Middle frontal gyrus (tissue), 1 donor: ENCODE data around the gene BNIP3.

Source experiments
- DNase-seq: peaks from one replicate; pipeline ENCODE4 v3.0.0-alpha.2; 2015; ENCODE audit warnings: low spot score; ENCODE audit errors: extremely low spot score

Gene BNIP3

DNA sequence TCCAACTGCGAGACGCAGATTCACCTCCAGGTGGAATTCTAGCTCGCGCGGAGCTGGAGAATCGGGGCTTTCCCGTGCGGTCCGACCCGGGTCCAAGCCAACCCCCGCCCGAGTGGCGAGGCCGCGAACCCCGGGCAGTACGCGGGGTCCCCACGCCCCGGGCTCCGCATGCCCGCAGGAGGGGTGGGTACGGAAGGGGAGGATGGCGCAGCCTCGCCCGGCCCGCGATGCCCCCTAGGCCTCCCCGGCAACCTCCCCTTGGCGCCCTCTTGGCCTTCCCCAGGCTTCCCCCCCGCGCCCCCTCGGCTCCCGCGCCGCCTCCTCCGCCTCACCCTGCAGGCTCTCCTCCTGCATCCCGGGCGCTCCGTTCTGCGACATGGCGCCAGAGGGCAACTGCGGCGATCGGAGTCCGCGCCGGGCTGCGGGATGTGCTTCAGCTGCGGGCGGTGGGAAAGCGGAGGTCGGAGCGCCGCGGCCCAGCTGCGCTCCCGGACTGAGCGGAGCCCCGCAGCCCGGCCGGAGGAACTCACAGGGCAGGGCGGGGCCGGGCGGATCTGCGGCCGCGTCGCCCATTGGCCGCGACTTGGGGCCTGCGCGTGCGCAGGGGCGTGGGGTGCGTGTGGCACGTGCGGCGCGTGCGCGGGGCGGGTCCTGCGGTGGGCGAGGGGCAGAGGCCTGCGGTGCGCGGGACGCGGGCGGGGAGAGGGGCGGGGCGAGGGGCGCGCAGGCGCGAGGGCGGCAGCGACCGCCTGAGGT, at the start of gene BNIP3:
BNIP3 (minus strand) TSS at position 495 of the 756 bp plus-strand sequence; CDS start at position 378, 117 bp downstream.
- DNase-seq, result peak; percentile 83

GRCh38 chr10:132030898-132031463, 49.3 kb upstream of the BNIP3 start:
- DNase-seq, result no peak

GRCh38 chr10:132028706-132029105, 47.0 kb upstream of the BNIP3 start:
- DNase-seq, result no peak

DNA sequence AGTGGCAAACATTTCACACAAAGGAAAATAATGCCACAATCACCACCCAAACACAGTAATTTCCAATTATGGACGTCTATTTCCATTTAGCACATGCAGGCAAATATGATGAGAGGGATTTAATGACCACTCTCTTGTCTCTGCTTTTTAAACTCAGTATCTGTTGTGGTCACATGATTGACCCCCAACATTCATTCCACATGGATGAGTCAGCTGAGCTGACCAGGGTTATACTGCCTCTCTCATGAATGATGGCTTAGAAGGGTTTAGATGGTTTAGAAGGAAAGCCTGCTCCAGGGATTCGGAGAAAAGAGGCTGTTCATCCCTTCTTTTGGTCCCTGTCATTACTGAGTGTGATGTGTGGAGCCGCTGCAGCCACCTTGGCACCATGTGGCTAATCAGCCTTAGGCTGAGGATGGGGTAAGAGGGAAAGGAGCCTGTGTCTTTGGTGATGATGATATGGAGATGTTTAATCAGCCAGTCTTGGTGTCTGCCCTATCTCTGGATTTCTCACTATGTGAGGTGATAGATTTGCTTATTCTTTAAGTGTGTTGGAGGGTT, 45.8 kb upstream of the BNIP3 start:
- DNase-seq, result no peak

GRCh38 chr10:132023092-132023811, 41.5 kb upstream of the BNIP3 start:
- DNase-seq, result peak; percentile 44

- no peak for DNase-seq
Observed at GRCh38 chr10:132022241-132022640, 40.5 kb upstream of the BNIP3 start.

- DNase-seq, result no peak
Observed at GRCh38 chr10:132021504-132022143, 39.9 kb upstream of the BNIP3 start.

- no peak for DNase-seq
Observed at GRCh38 chr10:132021046-132021445, 39.3 kb upstream of the BNIP3 start.

DNA sequence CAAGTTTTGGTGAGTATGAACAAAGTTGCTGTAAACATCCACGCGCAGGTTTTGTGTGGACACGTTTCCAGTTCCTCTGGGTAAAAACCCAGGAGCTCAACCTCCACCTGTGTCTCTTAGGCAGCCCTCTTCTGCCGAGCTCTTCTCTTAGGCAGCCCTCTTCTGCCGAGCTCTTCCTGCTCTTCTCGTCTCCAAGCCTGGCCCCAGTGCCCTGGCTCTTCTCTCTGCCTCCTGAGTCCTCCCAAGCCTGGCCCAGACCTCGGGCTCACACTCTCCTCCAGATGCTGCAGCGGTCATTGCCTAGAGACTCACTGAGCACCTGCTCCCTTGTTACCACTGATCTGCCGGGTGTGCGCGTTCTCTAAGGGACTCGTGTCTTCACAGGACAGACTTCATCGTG, 38.7 kb upstream of the BNIP3 start:
- DNase-seq, result no peak

GRCh38 chr10:132019366-132019765, 37.6 kb upstream of the BNIP3 start:
- no peak for DNase-seq

- DNase-seq, result no peak
Observed at GRCh38 chr10:132018446-132018845, 36.7 kb upstream of the BNIP3 start.

- DNase-seq, result no peak
Observed at GRCh38 chr10:132016514-132016913, 34.8 kb upstream of the BNIP3 start.

DNA sequence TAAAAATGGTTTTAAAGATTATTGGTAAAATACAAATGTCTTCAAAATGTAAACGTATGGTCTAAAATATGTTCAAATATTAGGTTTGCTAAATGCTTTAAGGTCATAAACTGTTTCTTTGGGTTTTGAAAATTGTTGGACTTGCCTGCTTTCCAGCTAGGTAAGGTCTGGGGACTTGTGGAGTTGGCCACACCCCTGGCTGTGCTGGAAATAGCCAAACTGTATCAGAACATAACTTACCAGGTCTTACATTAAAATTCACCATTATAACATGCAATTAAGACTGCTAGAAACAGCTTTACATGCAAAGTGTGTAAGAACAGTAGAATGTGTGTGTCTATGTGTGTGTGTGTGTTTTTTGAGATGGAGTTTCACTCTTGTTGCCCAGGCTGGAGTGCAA, 29.7 kb upstream of the BNIP3 start:
- no peak for DNase-seq

- DNase-seq, result no peak
Observed at GRCh38 chr10:132011024-132011423, 29.3 kb upstream of the BNIP3 start.

GRCh38 chr10:132010483-132010882, 28.8 kb upstream of the BNIP3 start:
- no peak for DNase-seq

DNA sequence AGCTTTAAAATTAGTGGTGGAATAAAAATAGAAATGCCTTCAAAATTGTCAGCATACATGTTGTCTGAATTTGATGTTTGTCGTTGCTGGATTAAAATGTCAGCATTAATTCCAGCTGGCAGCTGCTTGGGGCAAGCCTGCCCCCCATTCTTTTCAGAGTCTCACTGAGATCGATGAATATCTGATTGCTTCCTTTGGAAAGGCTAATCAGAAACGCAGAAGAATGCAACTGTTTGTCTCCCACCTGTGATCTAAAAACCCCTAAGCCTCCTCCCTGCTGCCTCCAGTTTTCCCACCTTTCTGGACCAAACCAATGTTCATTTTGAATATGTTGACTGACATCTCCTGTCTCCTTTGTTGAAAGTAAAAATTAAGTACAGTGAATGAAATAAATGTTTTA, 27.9 kb upstream of the BNIP3 start:
- DNase-seq, result no peak

GRCh38 chr10:132007681-132008080, 26.0 kb upstream of the BNIP3 start:
- no peak for DNase-seq

- DNase-seq, result no peak
Observed at GRCh38 chr10:132006966-132007365, 25.2 kb upstream of the BNIP3 start.

- no peak for DNase-seq
Observed at GRCh38 chr10:132005147-132005546, 23.4 kb upstream of the BNIP3 start.

- no peak for DNase-seq
Observed at GRCh38 chr10:132004052-132004451, 22.3 kb upstream of the BNIP3 start.

- no peak for DNase-seq
Observed at GRCh38 chr10:132003282-132003924, 21.7 kb upstream of the BNIP3 start.
